HFFc6 (cell line): Measurements from ENCODE around the gene INSM2. TPM values are rescaled to one million over a fixed set of nuclear protein-coding genes. Genes with fewer than 3 reads are reported as not detected.
A peak's percentile ranks its signal among the peaks of the same experiment; 100 is the strongest.

Experiments used
- DNase-seq: peaks from one replicate; pipeline ENCODE4 v3.0.0-alpha.2; 2018
- H3K27ac Mint-ChIP-seq: 2 replicates; pipeline ENCODE4 v1.8.0; 2020; ENCODE audit warnings: mild to moderate bottlenecking, mixed read lengths
- H3K27me3 Mint-ChIP-seq: 2 replicates; pipeline ENCODE4 v1.8.0; 2021; ENCODE audit warnings: mild to moderate bottlenecking, moderate library complexity, mixed read lengths; ENCODE audit not compliant: insufficient read depth
- H3K36me3 Mint-ChIP-seq: 2 replicates; pipeline ENCODE4 v1.8.0; 2021; ENCODE audit warnings: low read depth, mixed read lengths
- H3K4me1 Mint-ChIP-seq: 2 replicates; pipeline ENCODE4 v1.8.0; 2020; ENCODE audit warnings: low read depth, mixed read lengths
- H3K4me3 Mint-ChIP-seq: 2 replicates; pipeline ENCODE4 v1.8.0; 2020; ENCODE audit warnings: mild to moderate bottlenecking, moderate library complexity, mixed read lengths
- H3K9me3 Mint-ChIP-seq: 2 replicates; pipeline ENCODE4 v1.8.0; 2020; ENCODE audit warnings: mild to moderate bottlenecking, mixed read lengths
- CTCF ChIP-seq: fragments of 200-600 bp; sonication (generic); IDR thresholded peaks from 2 replicates; pipeline ENCODE4 v1.5.0; 2021; ENCODE audit warnings: antibody characterized with exemption, mild to moderate bottlenecking
- total RNA-seq, 6 experiments: library from RNA; stranded (reverse); fragmentation: NEBNext Ultra II Directional; extraction: Animal tissue kit (Norgen Biotek cat#: 25700); gene quantifications; 2 replicates in 1 of 6; 3 replicates in 5 of 6; pipeline ENCODE4 v1.2.3, GENCODE V29; 2021

INSM2 gene
- total RNA-seq, 6 experiments from 2014 or later: not detected

- Mint-ChIP-seq H3K27ac (no peak overlapping the region), H3K27me3 (no peaks in the 10 kb centered on the region), H3K9me3 (no peaks in the 10 kb centered on the region), H3K36me3 (no peaks in the 10 kb centered on the region), H3K4me1 (peaks cover 27% of the 10 kb centered on the region), H3K4me3 (no peak overlapping the region)
- no peak for DNase-seq
- TF ChIP-seq CTCF: no peak
Observed at GRCh38 chr14:35504260-35504659, 29.7 kb upstream of the INSM2 start.

- DNase-seq: no peak
- no peak overlapping the region for H3K4me3 Mint-ChIP-seq
- TF ChIP-seq CTCF: no peak
- peaks cover 27% of the 10 kb centered on the region for H3K4me1 Mint-ChIP-seq
- no peaks in the 10 kb centered on the region for H3K27me3 Mint-ChIP-seq
- no peaks in the 10 kb centered on the region for H3K9me3 Mint-ChIP-seq
- H3K27ac Mint-ChIP-seq: peak overlapping the region; percentile 32
- no peaks in the 10 kb centered on the region for H3K36me3 Mint-ChIP-seq
Observed at GRCh38 chr14:35506461-35506860, 27.5 kb upstream of the INSM2 start.

GRCh38 chr14:35506927-35507326 lies 27.0 kb upstream of the INSM2 start:
- Mint-ChIP-seq H3K4me1 (peaks cover 27% of the 10 kb centered on the region), H3K4me3 (no peak overlapping the region), H3K36me3 (no peaks in the 10 kb centered on the region), H3K27me3 (no peaks in the 10 kb centered on the region), H3K27ac (peak overlapping the region; percentile 32), H3K9me3 (no peaks in the 10 kb centered on the region)
- no peak for TF ChIP-seq CTCF
- DNase-seq: peak; percentile 61

- no peaks in the 10 kb centered on the region for H3K9me3 Mint-ChIP-seq
- H3K27ac Mint-ChIP-seq: no peak overlapping the region
- H3K4me1 Mint-ChIP-seq: peaks cover 27% of the 10 kb centered on the region
- H3K4me3 Mint-ChIP-seq: no peak overlapping the region
- no peaks in the 10 kb centered on the region for H3K27me3 Mint-ChIP-seq
- no peak for DNase-seq
- no peak for TF ChIP-seq CTCF
- H3K36me3 Mint-ChIP-seq: no peaks in the 10 kb centered on the region
Observed at GRCh38 chr14:35509846-35510245, 24.1 kb upstream of the INSM2 start.

GRCh38 chr14:35512765-35513164 lies 21.2 kb upstream of the INSM2 start:
- TF ChIP-seq CTCF: no peak
- H3K27me3 Mint-ChIP-seq: no peaks in the 10 kb centered on the region

GRCh38 chr14:35515916-35516315 lies 18.0 kb upstream of the INSM2 start:
- Mint-ChIP-seq H3K9me3 (no peaks in the 10 kb centered on the region), H3K4me1 (no peaks in the 10 kb centered on the region), H3K27me3 (no peaks in the 10 kb centered on the region), H3K4me3 (no peak overlapping the region), H3K36me3 (no peaks in the 10 kb centered on the region), H3K27ac (no peak overlapping the region)
- DNase-seq: no peak
- TF ChIP-seq CTCF: no peak

More at GRCh38 chr14:35512765-35513164, 21.2 kb upstream of the INSM2 start:
- no peaks in the 10 kb centered on the region for H3K36me3 Mint-ChIP-seq
- H3K27ac Mint-ChIP-seq: no peak overlapping the region
- DNase-seq: no peak
- peaks cover 5% of the 10 kb centered on the region; the same call in 1 of the 2 replicates for H3K4me1 Mint-ChIP-seq
- no peaks in the 10 kb centered on the region for H3K9me3 Mint-ChIP-seq
- no peak overlapping the region for H3K4me3 Mint-ChIP-seq
